Left ventricle myocardium inferior (tissue), 1 donor: ENCODE measurements around the gene PRKG2. TPM values are rescaled to one million over a fixed set of nuclear protein-coding genes. Genes with fewer than 3 reads are reported as not detected.

Experiments
- DNase-seq: peaks from one replicate; pipeline ENCODE4 v3.0.0-alpha.2; 2020
- H3K27ac ChIP-seq: fragments of 200-600 bp; replicated peaks from 2 replicates; pipeline ENCODE4 v1.8.0; 2021
- H3K27me3 ChIP-seq: fragments of 200-600 bp; 2 replicates; pipeline ENCODE4 v1.8.0; 2021; ENCODE audit warnings: low read depth
- H3K36me3 ChIP-seq: fragments of 200-600 bp; 2 replicates; pipeline ENCODE4 v1.8.0; 2021
- H3K4me1 ChIP-seq: fragments of 200-600 bp; 2 replicates; pipeline ENCODE4 v1.8.0; 2021
- H3K4me3 ChIP-seq: fragments of 200-600 bp; 2 replicates; pipeline ENCODE4 v1.8.0; 2021; ENCODE audit warnings: mild to moderate bottlenecking, moderate library complexity
- H3K9me3 ChIP-seq: fragments of 200-600 bp; replicated peaks from 2 replicates; pipeline ENCODE4 v1.8.0; 2021
- CTCF ChIP-seq: fragments of 200-600 bp; IDR thresholded peaks from 2 replicates; pipeline ENCODE4 v1.8.0; 2021; ENCODE audit warnings: antibody characterized with exemption, mild to moderate bottlenecking, borderline replicate concordance
- intact Hi-C: fragments of 100-400 bp; cut with micrococcal nuclease; formaldehyde crosslinking; loops from one replicate; pipeline ENCODE4 v1.11.0; 2022
- total RNA-seq: library from RNA; stranded (reverse); fragmentation: NEBNext Ultra II Directional; extraction: Animal tissue kit (Norgen Biotek cat#: 25700); gene quantifications from one replicate; pipeline ENCODE4 v1.2.1, GENCODE V29; 2021
- donor health status: DM: no; HTN: yes; CAD: no; lungs with severe emphysema.

Gene PRKG2
- total RNA-seq, 1 donor from 2014 or later: 0.74 TPM

GRCh38 chr4:81214144-81214880 lies 710 bp downstream of the PRKG2 start:
- Histone ChIP-seq H3K4me1 (peaks cover 14% of the 10 kb centered on the region), H3K27ac (no peak overlapping the region), H3K36me3 (no peaks in the 10 kb centered on the region), H3K27me3 (peaks cover 79% of the 10 kb centered on the region), H3K9me3 (peaks cover 12% of the 10 kb centered on the region), H3K4me3 (peak overlapping the region; percentile 56)
- intact Hi-C loops: no loop called here
- no peak for TF ChIP-seq CTCF
- no peak for DNase-seq

- no peak for DNase-seq
- no peak for TF ChIP-seq CTCF
- Histone ChIP-seq H3K4me1 (peaks cover 14% of the 10 kb centered on the region), H3K4me3 (no peak overlapping the region), H3K27me3 (peaks cover 72% of the 10 kb centered on the region), H3K27ac (no peak overlapping the region), H3K9me3 (peaks cover 12% of the 10 kb centered on the region), H3K36me3 (no peaks in the 10 kb centered on the region)
- intact Hi-C loops: no loop called here
Observed at GRCh38 chr4:81213671-81214070, 1.4 kb downstream of the PRKG2 start.

GRCh38 chr4:81211956-81212355 lies 3.1 kb downstream of the PRKG2 start:
- H3K4me3 ChIP-seq: no peak overlapping the region
- intact Hi-C loops: no loop called here
- peaks cover 14% of the 10 kb centered on the region for H3K4me1 ChIP-seq
- no peaks in the 10 kb centered on the region for H3K36me3 ChIP-seq
- peaks cover 56% of the 10 kb centered on the region for H3K27me3 ChIP-seq
- H3K9me3 ChIP-seq: peaks cover 12% of the 10 kb centered on the region
- DNase-seq: no peak
- no peak overlapping the region for H3K27ac ChIP-seq
- TF ChIP-seq CTCF: no peak

GRCh38 chr4:81207828-81208227 lies 7.2 kb downstream of the PRKG2 start:
- TF ChIP-seq CTCF: no peak
- Histone ChIP-seq H3K4me1 (no peaks in the 10 kb centered on the region), H3K27me3 (peaks cover 22% of the 10 kb centered on the region), H3K27ac (no peak overlapping the region), H3K36me3 (no peaks in the 10 kb centered on the region), H3K4me3 (no peak overlapping the region), H3K9me3 (peaks cover 12% of the 10 kb centered on the region)
- no peak for DNase-seq
- intact Hi-C loops: no loop called here

- TF ChIP-seq CTCF: no peak
- Histone ChIP-seq H3K4me1 (no peaks in the 10 kb centered on the region), H3K9me3 (peaks cover 7% of the 10 kb centered on the region), H3K4me3 (no peak overlapping the region), H3K27ac (no peak overlapping the region), H3K36me3 (no peaks in the 10 kb centered on the region), H3K27me3 (peaks cover 4% of the 10 kb centered on the region)
- intact Hi-C loops: no loop called here
- DNase-seq: no peak
Observed at GRCh38 chr4:81205302-81205701, 9.7 kb downstream of the PRKG2 start.
